Posterior cingulate gyrus (tissue), 11 donors: Measurements from ENCODE around the gene RNU6-7.

Source experiments
- DNase-seq, 10 donors: peaks; one replicate each; pipeline versions ENCODE4 v3.0.0 to v3.0.0-alpha.2; 2020 to 2021; ENCODE audit warnings: mixed read lengths in 3 of 10
- intact Hi-C: fragments of 100-400 bp; cut with DNase I; formaldehyde crosslinking; loops from one replicate; pipeline ENCODE4 v1.15.1; 2023

RNU6-7 gene

DNA sequence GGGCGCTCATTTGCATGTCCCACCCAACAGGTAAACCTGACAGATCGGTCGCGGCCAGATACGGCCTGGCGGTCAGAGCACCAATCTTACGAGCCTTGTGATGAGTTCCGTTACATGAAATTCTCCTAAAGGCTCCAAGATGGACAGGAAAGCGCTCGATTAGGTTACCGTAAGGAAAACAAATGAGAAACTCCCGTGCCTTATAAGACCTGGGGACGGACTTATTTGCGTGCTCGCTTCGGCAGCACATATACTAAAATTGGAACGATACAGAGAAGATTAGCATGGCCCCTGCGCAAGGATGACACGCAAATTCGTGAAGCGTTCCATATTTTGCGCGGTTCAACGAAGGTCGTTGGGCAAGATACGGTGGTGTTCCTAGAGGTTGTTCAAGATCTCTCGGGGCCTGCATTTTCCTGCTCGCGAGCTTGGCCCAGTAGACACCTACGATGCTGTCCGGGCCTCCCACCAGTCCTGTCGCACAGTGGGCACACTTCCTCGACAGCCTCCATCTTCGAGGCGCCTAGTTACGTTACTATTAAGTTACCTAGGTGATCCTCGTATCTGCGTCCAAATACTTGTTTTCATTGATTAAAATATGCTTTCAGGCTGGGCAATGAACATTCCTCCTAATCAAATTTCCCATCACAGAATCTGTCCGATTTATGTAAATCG is at the start of gene RNU6-7:
TSS of gene RNU6-7 (plus strand) at position 230 of the 675 bp plus-strand sequence.
- DNase-seq: peak in 4 of 10 donors; percentile 25 to 74 (median 27)
- intact Hi-C loops: loop anchor here (1.0 to 10.0 kb wide), 2 partner anchors 53 to 126 kb away; no protein-coding TSS in a partner anchor

GRCh38 chr14:32166029-32166428 is 35.8 kb upstream of the RNU6-7 start:
- intact Hi-C loops: no loop called here
- no peak for DNase-seq

- DNase-seq: no peak
- intact Hi-C loops: no loop called here
Measured at GRCh38 chr14:32166924-32167323, 34.9 kb upstream of the RNU6-7 start.

GRCh38 chr14:32167907-32168306 is 33.9 kb upstream of the RNU6-7 start:
- intact Hi-C loops: no loop called here

DNA sequence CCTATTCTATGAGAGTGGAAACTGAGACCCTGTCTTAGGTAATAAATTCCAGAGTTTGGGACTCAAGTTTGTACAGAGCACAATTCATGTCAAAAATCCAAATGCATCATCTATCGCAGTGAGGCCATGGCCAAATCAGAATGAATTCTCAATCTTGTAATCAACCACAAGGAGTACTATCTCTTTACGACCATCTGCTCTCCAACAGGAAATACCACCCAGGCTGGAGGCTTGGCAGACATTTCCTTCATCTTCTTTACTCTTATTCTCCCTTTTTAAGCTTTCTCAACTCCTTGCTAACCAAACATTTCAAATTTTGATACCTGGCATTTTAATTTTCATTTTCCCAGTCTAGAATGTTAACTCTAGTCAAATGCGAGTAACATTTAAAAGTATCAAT is 32.7 kb upstream of the RNU6-7 start:
- DNase-seq: no peak
- intact Hi-C loops: no loop called here

More at GRCh38 chr14:32167907-32168306, 33.9 kb upstream of the RNU6-7 start:
- DNase-seq: no peak

- no peak for DNase-seq
- intact Hi-C loops: no loop called here
Measured at GRCh38 chr14:32171469-32171868, 30.4 kb upstream of the RNU6-7 start.

DNA sequence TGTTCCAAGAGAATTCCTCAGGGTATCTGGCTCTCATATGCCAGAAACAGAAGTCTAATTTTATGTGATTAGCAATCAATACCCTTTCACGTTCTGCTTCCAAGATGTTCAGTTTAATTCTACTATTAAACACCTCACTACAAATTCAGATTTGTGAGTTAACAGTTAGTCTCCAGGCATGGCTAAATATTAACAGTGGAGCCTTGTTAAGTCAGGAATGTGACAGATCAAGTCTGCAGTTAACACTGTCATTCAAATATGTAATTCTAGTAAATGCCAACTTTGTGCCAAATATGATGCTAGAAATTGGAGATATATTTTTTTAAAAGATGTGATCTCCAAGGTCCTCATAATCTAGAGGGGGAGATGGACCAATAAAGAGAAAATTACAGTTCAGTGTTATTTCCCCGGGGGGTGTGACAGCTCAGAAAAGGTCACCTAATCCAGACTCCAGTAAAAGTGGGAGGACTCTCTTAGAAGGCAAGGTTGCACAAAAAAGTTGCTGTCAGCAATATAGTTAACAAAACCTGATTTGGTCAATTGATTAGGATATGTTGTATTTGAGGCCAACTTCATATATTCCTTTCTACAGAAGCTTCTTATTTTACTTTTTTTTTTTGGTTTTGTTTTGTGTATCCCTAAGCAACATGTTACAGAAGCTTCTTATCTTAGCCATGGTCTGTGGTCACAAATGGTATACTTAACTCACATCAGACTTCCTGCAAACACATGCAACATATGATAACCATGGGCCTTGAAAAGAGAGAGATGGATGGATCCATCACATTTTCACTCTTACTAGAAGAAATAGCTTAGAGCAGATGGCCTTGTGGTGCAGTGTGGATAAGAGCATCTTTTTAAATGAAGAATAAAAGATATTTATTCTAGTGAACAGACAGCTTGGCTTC is 18.4 kb upstream of the RNU6-7 start:
- DNase-seq: no peak
- intact Hi-C loops: no loop called here

GRCh38 chr14:32185097-32185496 is 16.7 kb upstream of the RNU6-7 start:
- DNase-seq: no peak
- intact Hi-C loops: no loop called here

GRCh38 chr14:32186248-32186647 is 15.6 kb upstream of the RNU6-7 start:
- intact Hi-C loops: no loop called here
- DNase-seq: no peak

GRCh38 chr14:32189811-32190210 is 12.0 kb upstream of the RNU6-7 start:
- no peak for DNase-seq
- intact Hi-C loops: no loop called here

DNA sequence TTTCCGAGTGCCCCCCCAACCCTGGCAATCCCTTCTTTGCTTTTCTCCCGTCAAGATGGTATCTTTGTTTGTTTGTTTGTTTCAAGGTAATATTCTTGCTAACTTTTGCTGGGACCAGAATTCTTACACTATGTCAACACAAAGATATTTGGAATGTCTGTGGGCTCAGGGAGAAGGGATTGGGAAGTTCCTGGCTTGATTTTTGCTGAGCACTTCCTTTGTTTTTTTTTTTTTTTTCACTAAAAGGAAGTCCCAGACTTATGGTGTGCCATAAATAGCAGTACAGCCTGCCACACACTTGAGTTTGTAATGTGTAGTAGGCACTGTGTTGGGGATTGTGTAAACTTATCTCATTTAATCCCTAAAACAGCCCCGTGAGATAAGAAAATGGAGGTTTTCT is 11.2 kb upstream of the RNU6-7 start:
- DNase-seq: no peak
- intact Hi-C loops: no loop called here

- intact Hi-C loops: no loop called here
- no peak for DNase-seq
Measured at GRCh38 chr14:32192712-32193373, 9.0 kb upstream of the RNU6-7 start.

- intact Hi-C loops: no loop called here
- DNase-seq: no peak
Measured at GRCh38 chr14:32193532-32193931, 8.3 kb upstream of the RNU6-7 start.

- DNase-seq: no peak
- intact Hi-C loops: no loop called here
Measured at GRCh38 chr14:32195636-32196035, 6.2 kb upstream of the RNU6-7 start.

- no peak for DNase-seq
- intact Hi-C loops: no loop called here
Measured at GRCh38 chr14:32197919-32198318, 3.9 kb upstream of the RNU6-7 start.

GRCh38 chr14:32200368-32201192 is 1.3 kb upstream of the RNU6-7 start:
- DNase-seq: no peak
- intact Hi-C loops: loop anchor here (10.0 kb wide), 1 partner anchor 54 kb away; no protein-coding TSS in a partner anchor

DNA sequence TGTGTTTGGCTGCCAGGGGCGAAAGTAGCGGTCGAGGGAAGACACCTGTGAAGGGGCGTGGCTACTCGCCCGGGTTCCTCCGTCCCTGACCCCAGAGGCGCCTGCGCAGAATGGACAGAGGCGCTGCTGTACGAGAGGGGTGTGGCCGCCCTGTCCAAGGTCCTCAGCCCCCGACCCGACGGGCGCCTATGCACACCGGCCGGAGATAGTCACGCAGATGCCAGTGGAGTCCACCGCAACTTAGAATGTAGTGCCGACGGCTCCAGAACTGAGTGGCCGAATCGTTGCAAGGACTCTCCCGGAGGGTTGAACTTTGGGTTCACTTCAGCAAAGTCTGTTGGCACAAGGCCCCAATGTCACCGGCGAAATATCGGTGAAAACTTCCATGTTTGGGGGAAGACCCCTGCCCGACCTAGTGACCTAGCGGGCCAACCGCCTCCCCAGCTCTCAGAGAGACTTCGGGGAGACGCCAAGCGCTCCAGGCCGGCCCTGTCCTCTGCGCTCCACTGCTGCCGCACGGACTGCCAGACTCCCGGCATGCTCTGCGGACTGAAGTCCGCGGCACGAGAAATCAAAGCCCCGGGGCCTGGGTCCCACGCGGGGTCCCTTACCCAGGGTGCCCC is 541 bp upstream of the RNU6-7 start:
- intact Hi-C loops: loop anchor here (10.0 kb wide), 1 partner anchor 53 kb away; no protein-coding TSS in a partner anchor
- DNase-seq: peak; percentile 62 to 95 (median 72)

DNA sequence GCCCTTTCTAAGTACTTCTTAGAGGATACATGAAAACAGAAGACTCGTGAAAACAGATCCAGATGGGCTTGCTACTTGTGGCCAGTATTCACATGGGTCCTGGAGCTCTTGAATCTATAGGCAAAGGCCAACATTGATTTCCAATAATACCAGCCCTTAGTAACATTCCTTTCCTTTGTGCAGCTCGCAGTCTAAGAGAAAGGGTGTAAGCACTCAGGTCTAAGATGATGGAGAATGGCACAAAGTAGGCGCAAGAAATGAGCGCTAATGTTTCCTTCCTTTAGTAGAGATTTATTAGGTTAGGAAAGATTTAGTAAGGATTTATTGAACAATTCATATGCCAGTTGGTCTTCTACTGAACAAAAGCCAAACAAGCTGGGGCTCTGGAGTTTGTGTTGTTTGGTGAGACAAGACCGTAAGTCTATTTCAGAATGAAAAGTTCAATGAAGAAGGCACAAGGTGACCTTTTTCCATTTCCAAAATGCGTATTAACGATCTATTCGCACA is 699 bp downstream of the RNU6-7 start:
- no peak for DNase-seq
- intact Hi-C loops: loop anchor here (1.0 to 10.0 kb wide), 2 partner anchors 52 to 126 kb away; no protein-coding TSS in a partner anchor
